ENCODE measurements around the gene RNF121. TPM values are rescaled to one million over a fixed set of nuclear protein-coding genes. Genes with fewer than 3 reads are reported as not detected.

The RNF121 gene
- total and polyA plus RNA-seq, 2 donors (not counting 1 experiment from before 2014, with no cell fraction given): 31.7 to 56.0 TPM

DNA sequence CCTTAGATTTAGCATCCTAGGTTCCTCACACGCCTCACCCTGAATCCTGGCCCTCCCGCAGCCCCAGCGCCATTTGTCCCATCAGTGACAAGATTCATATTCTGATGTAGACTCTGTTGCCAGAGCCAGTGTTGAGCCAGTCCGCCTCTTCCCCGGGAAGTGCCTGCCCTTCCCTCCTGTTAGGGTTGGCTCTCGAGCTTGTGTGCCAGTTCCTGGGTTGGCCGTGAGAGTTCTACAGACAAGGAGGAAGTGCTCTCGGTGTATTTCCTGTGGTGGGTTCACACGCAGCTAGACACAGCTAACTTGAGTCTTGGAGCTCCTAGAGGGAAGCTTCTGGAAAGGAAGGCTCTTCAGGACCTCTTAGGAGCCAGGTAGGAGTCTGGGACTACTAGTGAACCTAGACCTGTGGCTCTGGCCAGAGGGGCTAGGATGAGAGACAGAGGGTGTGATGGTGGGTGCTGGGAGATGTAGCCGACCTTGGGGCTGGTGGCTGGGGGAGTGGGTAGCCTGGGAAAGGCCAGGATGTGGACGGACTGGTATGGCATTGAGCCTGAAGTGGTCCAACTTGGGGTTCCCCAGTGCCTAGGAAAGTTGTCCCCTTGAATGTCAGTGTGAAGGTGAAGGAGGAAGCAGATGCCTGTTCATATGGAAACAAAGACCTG is 69.9 kb downstream of the RNF121 start, which contains the start of gene IL18BP:
IL18BP (plus strand) TSS at position 261 of the 662 bp plus-strand sequence. CDS start 1,076 bp downstream, outside the sequence.
- Mint-ChIP-seq H3K27me3 (no peaks in the 10 kb centered on the region), H3K4me1 (peaks cover 49% of the 10 kb centered on the region), H3K27ac (peak within 1 kb of the TSS; percentile 95), H3K9me3 (ENCODE audit: insufficient read depth) (no peaks in the 10 kb centered on the region), H3K4me3 (peak within 1 kb of the TSS; percentile 88)
- peak within 1 kb of the TSS in 4 of 5 experiments; percentile 35 to 62 (median 50) for H3K4me3 ChIP-seq (ENCODE audit: control extremely low read depth in 1 of 5, extremely low read depth in 1 of 5, insufficient read depth in 1 of 5, low read depth in 2 of 5, low read length in 4 of 5)
- peak within 1 kb of the TSS; percentile 72 for H3K4me2 ChIP-seq (replicated peaks; ENCODE audit: low read depth, low read length, poor library complexity, severe bottlenecking)
- peaks cover 15% of the 10 kb centered on the region for H3K79me2 ChIP-seq (ENCODE audit: control insufficient read depth, insufficient read depth, low read length)
- POLR2A ChIA-PET: interaction anchor here (0.6 to 1.0 kb wide), 2 partner anchors 71 to 410 kb away, joined by 3 to 7 read pairs; partner anchors contain the start of genes RNF121 and XNDC1N
- no peaks in the 10 kb centered on the region for H4K20me1 ChIP-seq (ENCODE audit: control insufficient read depth, insufficient read depth, low read length, poor library complexity, severe bottlenecking)
- peak within 1 kb of the TSS; percentile 76 for H2AFZ ChIP-seq (ENCODE audit: insufficient read depth, low read depth, low read length, poor library complexity, severe bottlenecking)
- peaks cover 0 to 31% of the 10 kb centered on the region in 2 experiments for H3K36me3 ChIP-seq (replicated peaks in 1 of 2; ENCODE audit: control extremely low read depth in 1 of 2, control insufficient read depth in 1 of 2, extremely low read depth in 1 of 2, insufficient read depth in 2 of 2, low read length in 1 of 2)
- 56% methylated on average over 9 of the region's 11 CpGs for WGBS (ENCODE audit: insufficient coverage)
- peak; percentile 70 for ATAC-seq (ENCODE audit: low read depth)
- intact Hi-C loops (cut with micrococcal nuclease): no loop called here
- TF ChIP-seq EZH2 (IDR thresholded peaks at IDR 0.05; ENCODE audit: borderline replicate concordance, insufficient read depth, low read depth, low read length, poor library complexity, severe bottlenecking) (no peak), CTCF (IDR thresholded peaks at IDR 0.05) (no peak)
- DNase-seq: peak; percentile 64
- H3K27ac ChIP-seq (ENCODE audit: low read length in 2 of 2): peak within 1 kb of the TSS; percentile 72 to 78
- peaks cover 0 to 3% (median 0%) of the 10 kb centered on the region in 3 donors for H3K9me3 ChIP-seq (ENCODE audit: control extremely low read depth in 1 of 3, control insufficient read depth in 2 of 3, insufficient read depth in 1 of 3, low read length in 2 of 3)
- peak within 1 kb of the TSS; percentile 61 for H3K9ac ChIP-seq (ENCODE audit: low read length)
- no peaks in the 10 kb centered on the region for H3K27me3 ChIP-seq (replicated peaks in 1 of 4; ENCODE audit: control extremely low read depth in 1 of 4, control insufficient read depth in 3 of 4, insufficient read depth in 4 of 4, low read length in 3 of 4)
- CTCF ChIA-PET: interaction anchor here (1.0 to 2.8 kb wide), 9 partner anchors 9 to 93 kb away, joined by 3 to 17 read pairs (median 4); no protein-coding TSS in a partner anchor
- peaks cover 25 to 50% of the 10 kb centered on the region in 2 donors for H3K4me1 ChIP-seq (ENCODE audit: control insufficient read depth in 2 of 2, insufficient read depth in 2 of 2, low read length in 2 of 2)

DNA sequence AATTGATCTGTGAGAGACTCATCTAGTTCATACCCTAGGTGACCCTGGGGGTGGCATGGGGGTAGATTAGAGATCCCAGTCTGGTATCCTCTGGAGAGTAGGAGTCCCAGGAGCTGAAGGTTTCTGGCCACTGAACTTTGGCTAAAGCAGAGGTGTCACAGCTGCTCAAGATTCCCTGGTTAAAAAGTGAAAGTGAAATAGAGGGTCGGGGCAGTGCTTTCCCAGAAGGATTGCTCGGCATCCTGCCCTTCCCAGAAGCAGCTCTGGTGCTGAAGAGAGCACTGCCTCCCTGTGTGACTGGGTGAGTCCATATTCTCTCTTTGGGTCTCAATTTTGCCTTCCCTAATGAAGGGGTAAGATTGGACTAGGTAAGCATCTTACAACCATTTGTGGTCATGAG is 70.5 kb downstream of the RNF121 start:
- POLR2A ChIA-PET: interaction anchor here (1.0 kb wide), 1 partner anchor 71 kb away, joined by 3 read pairs; the partner anchor contains the start of genes RNF121 and XNDC1N
- Histone ChIP-seq H3K27me3 (replicated peaks in 1 of 4; ENCODE audit: control extremely low read depth in 1 of 4, control insufficient read depth in 3 of 4, insufficient read depth in 4 of 4, low read length in 3 of 4) (no peaks in the 10 kb centered on the region), H3K4me1 (ENCODE audit: control insufficient read depth in 2 of 2, insufficient read depth in 2 of 2, low read length in 2 of 2) (peaks cover 20 to 45% of the 10 kb centered on the region in 2 donors), H3K79me2 (ENCODE audit: control insufficient read depth, insufficient read depth, low read length) (peaks cover 15% of the 10 kb centered on the region), H4K20me1 (ENCODE audit: control insufficient read depth, insufficient read depth, low read length, poor library complexity, severe bottlenecking) (no peaks in the 10 kb centered on the region), H3K9me3 (ENCODE audit: control extremely low read depth in 1 of 3, control insufficient read depth in 2 of 3, insufficient read depth in 1 of 3, low read length in 2 of 3) (no peaks in the 10 kb centered on the region), H3K4me2 (replicated peaks; ENCODE audit: low read depth, low read length, poor library complexity, severe bottlenecking) (peak overlapping the region; percentile 72), H2AFZ (ENCODE audit: insufficient read depth, low read depth, low read length, poor library complexity, severe bottlenecking) (peak overlapping the region; percentile 76), H3K4me3 (ENCODE audit: control extremely low read depth in 1 of 5, extremely low read depth in 1 of 5, insufficient read depth in 1 of 5, low read depth in 2 of 5, low read length in 4 of 5) (peak overlapping the region in 4 of 5 experiments; percentile 35 to 62 (median 50)), H3K9ac (ENCODE audit: low read length) (peak overlapping the region; percentile 61), H3K27ac (ENCODE audit: low read length in 2 of 2) (peak overlapping the region; percentile 72 to 78), H3K36me3 (replicated peaks in 1 of 2; ENCODE audit: control extremely low read depth in 1 of 2, control insufficient read depth in 1 of 2, extremely low read depth in 1 of 2, insufficient read depth in 2 of 2, low read length in 1 of 2) (peaks cover 0 to 37% of the 10 kb centered on the region in 2 experiments)
- Mint-ChIP-seq H3K4me3 (peak overlapping the region; percentile 88), H3K27me3 (no peaks in the 10 kb centered on the region), H3K27ac (peak overlapping the region; percentile 95), H3K9me3 (ENCODE audit: insufficient read depth) (no peaks in the 10 kb centered on the region), H3K4me1 (peaks cover 44% of the 10 kb centered on the region)
- no peak for TF ChIP-seq EZH2 (IDR thresholded peaks at IDR 0.05; ENCODE audit: borderline replicate concordance, insufficient read depth, low read depth, low read length, poor library complexity, severe bottlenecking)
- TF ChIP-seq CTCF (IDR thresholded peaks at IDR 0.05): no peak
- DNase-seq (no peak), ATAC-seq (ENCODE audit: low read depth) (no peak)
- CTCF ChIA-PET: interaction anchor here (1.0 to 2.8 kb wide), 8 partner anchors 8 to 92 kb away, joined by 3 to 17 read pairs (median 4); no protein-coding TSS in a partner anchor
- intact Hi-C loops (cut with micrococcal nuclease): no loop called here
- 72% methylated on average over 2 of the region's 2 CpGs for WGBS (ENCODE audit: insufficient coverage)
